ENCODE data around the gene ATP8A1.
"Not testable (repeated sequence)": the region's sequence is repeated elsewhere in the genome, so short reads cannot be mapped to it uniquely, and the experiment has no call there.

Gene ATP8A1

DNA sequence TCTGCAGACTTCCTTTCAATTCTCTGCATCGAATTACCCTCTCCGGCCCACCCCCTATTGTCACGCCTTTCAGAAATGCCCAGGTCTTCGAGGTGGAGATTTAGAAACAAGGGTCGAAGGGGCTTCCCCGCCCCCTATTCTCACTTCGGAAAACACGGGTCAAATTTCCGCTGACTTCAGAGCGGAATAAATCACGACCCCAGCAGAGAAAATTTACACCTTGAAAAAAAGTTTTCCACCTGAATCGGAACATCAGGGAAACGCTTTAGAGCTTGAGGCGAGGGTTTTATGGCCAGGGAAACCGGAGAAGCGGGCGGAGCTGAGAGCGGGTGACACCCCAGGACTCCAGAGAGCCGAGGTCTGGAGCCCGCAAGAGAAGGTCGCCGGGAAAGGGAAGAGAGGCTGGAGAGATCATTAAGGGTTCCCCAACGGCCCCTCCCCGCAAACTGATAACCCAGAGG is 258.0 kb downstream of the ATP8A1 start:
- DNase-seq, result no peak

- no peak for DNase-seq
These were observed 258.6 kb downstream of the ATP8A1 start for GRCh38 chr4:42398171-42398870.

GRCh38 chr4:42397635-42398170 is 259.2 kb downstream of the ATP8A1 start:
- DNase-seq, result peak in 1 of 14 donors; percentile 11

DNA sequence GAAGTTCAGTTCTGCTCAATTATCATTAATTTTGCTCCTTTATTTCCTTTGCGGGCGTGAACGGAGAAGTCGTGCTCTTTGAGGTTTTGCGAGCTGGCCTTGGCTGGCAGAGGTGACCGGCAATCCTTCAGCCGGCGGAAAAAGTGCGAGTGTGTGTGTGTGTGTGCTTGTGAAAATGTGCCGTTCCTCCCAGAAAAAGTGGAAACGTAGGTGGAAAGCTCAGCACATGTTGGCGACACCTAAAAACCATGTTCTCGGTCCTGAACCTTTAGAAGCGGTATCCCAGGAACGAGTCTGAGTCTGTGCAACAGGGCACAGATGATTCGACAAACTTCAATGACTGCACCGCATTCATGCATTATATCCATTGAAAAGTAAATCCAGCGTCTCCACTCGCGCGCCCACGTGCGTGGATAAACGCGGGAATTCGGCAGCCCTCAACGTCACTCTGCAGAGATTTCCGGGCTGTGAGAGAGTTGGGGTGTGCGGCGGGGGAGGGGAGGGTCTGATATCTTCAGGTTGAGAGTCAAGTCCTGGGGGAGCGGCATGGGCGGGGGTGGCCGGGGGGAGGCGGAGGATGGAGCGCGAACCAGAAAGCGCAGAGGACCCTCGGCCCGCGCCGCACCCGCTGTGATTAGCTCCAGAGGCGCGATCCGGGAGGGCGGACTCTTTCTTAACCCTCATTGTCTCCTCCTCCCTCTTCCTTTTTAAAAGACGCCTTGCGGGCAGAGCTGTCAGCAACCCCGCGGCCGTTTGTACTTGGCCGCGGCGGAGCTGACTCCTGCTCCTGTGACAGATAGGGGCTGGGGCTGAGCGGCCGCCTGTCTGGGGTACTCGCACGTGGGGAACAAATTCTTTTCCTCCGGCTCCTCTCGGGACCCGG is 259.9 kb downstream of the ATP8A1 start, which contains the start of gene SHISA3:
Gene SHISA3, plus strand, starts transcription at position 737 of the 883 bp plus-strand sequence. CDS start 569 bp downstream, outside the sequence.
- no peak for DNase-seq

DNA sequence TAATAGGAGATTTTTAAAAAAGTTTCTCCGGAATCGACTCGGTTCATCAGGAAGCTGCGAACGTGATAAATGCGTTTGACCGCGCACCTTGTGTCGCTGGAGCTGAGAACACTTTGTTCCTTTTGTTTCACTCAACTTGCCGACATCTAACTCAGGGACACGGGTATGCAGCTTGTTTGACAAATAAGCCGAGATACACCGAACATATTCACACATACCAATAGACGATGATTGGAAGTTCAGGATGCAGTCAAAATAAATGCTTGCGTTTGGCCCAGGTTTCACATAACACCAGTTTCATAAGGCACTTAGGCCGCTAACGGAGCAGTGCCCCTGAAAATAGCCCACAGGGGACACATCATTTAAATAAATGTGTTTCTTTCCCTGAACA is 260.5 kb downstream of the ATP8A1 start:
- DNase-seq, result no peak

GRCh38 chr4:42395595-42395994 is 261.3 kb downstream of the ATP8A1 start:
- DNase-seq, result no peak

GRCh38 chr4:42392436-42392835 is 264.5 kb downstream of the ATP8A1 start:
- no peak for DNase-seq

DNA sequence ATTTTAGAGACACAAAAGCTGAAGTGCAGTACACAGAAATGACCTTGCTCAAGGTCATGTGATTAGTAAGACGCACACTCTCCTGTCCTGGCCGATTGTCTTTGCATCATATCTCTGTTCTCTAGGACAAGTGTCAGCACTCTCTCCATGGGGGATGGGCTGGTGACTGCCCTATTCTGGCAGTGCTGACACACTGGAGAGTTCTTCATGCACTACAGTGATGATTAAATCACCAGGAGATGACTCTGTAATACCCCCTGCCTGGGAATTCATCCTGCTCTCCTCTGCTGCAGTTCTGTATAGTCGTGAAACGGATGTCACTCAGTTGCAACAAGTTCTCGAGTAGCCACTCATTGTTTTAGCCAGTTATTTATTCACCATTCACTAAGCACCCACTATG is 264.9 kb downstream of the ATP8A1 start:
- no peak for DNase-seq

- DNase-seq, result no peak
These were observed 265.6 kb downstream of the ATP8A1 start for GRCh38 chr4:42391355-42391664.

GRCh38 chr4:42390622-42391354 is 266.1 kb downstream of the ATP8A1 start:
- no peak for DNase-seq

- DNase-seq, result no peak
These were observed 271.4 kb downstream of the ATP8A1 start for GRCh38 chr4:42385516-42385915.

GRCh38 chr4:42381666-42382065 is 275.2 kb downstream of the ATP8A1 start:
- DNase-seq, result no peak

GRCh38 chr4:42377497-42377896 is 279.4 kb downstream of the ATP8A1 start:
- DNase-seq, result no peak

- DNase-seq, result not testable (repeated sequence)
These were observed 284.6 kb downstream of the ATP8A1 start for GRCh38 chr4:42372303-42372702.

DNA sequence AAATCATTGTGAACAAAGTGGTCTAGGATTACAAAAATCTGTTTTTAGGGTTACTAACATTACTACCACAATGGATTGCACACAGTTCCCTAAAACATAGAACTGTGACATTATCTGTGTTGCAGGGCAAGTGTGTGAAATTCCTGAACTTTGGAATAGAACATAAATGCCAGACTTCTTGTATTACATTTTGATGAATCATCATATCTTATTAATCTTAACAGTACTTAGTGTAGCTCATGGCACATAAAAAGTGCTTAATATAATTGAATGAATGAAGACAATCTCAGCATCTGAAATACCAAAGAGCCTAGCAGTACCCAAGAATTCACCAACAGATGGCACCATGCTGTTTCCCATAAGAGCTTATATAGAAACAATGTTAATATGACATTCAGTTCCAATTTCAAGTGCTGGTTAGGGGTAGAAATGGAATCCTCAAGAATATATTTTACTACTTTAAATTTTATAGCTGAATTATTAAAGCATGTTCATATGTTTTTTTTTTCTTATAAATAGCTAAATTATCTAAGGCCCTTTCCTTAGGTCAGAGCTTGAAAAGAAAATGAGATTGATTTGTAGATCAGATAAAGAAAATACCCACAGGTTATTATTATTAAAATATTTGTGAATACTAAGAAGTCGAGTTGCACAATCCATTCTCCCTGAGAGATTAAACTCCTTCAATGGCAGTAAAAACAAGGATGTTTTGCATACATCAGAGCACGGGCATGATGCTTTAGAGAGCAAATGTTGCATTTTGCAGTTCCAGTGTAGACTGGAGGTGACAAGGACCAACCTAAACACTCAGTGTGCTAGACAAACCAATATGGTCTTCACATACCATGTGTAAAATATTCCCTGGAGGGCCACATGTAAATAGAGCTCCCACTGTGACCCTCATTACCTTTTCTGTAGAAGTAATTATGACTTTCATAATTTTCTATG is 285.3 kb downstream of the ATP8A1 start:
- no peak for DNase-seq

DNA sequence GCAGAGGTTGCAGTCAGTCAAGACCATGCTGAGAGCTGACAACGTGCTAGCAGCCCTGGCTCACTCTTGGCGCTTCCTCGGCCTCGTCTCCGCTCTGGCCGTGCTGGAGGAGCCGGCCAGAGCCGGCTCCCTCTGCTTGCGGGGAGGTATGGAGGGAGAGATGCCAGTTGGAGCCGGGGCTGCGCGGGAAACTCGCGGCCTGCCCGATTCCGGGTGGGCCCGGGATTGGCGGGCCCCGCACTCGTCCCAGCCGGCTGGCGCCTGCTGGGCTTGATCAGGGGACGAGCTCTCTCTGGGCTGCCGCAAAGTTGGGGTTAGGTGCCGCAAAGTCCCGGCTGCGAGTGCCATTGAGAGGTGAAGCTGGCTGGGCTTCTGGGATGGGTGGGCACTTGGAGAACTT is 287.4 kb downstream of the ATP8A1 start:
- no peak for DNase-seq

DNA sequence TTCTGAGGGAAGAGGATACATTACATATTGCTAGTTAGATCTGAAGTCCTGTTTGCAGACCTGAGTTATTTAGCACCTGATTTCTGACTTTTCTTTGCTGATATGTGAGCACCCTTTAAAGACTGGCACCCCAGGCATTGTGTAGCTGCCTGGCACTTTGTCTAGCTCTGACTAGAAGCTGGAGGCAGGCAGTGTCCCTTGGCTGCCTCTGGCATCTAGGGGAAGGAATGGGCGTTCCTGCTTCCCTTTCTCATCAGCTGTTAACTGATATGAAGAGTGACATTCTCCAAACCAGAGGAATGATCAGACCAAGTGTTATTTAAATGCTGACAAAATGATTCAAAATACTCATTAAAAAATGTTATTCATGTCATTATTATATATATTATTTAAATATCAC is 289.9 kb downstream of the ATP8A1 start:
- DNase-seq, result no peak

- DNase-seq, result no peak
These were observed 292.4 kb downstream of the ATP8A1 start for GRCh38 chr4:42364266-42365053.

GRCh38 chr4:42363614-42364013 is 293.3 kb downstream of the ATP8A1 start:
- no peak for DNase-seq

DNA sequence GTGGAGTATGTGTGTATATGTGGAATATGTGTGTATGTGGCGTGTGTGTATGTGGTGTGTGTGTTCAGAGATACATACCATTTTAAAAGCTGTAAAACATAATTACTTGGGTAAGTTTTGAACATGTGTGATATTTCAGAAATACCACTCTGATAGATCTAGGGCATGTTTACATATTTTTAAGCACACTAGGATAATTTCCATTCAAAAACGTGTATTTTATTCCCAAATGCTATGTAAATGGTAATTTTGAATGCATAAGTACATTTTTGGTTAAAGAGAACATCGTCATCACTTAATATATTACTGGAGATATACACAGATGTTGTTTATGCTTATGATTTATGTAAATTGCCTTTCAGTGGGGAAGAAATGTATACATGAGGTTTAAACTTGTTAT is 294.3 kb downstream of the ATP8A1 start:
- no peak for DNase-seq

GRCh38 chr4:42361456-42361855 is 295.4 kb downstream of the ATP8A1 start:
- DNase-seq, result no peak
